HG02798 (cell line): ENCODE measurements around the gene RPTOR.

Experiments
- ATAC-seq: cut with Tn5 transposase; IDR thresholded peaks from one replicate; pipeline ENCODE4 v1.9.1; 2021; ENCODE audit warnings: mild to moderate bottlenecking; ENCODE audit not compliant: unreplicated experiment, poor library complexity

RPTOR gene

DNA sequence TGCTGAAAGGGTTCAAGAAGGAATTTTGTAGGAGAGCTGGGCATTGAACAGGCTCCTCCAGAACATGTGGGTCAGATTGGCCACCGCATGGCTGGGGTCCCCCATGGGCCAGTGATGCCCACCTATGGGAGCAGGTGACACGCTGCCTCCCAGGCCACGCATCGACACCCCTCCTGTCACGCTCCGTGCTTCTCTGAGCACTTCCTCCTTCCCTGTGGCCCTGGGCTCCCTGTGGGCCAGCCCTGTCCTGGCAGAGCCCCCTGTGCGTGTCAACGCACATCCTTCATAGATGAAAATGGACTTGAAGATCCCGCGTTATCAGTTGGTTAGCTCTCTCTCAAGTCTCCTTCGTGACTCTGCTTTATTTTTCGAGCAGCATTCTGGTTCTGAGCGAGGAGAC is 160.3 kb downstream of the RPTOR start:
- no peak for ATAC-seq

GRCh38 chr17:80705988-80706387 is 161.3 kb downstream of the RPTOR start:
- ATAC-seq = no peak

GRCh38 chr17:80706463-80706867 is 161.8 kb downstream of the RPTOR start:
- ATAC-seq = no peak

DNA sequence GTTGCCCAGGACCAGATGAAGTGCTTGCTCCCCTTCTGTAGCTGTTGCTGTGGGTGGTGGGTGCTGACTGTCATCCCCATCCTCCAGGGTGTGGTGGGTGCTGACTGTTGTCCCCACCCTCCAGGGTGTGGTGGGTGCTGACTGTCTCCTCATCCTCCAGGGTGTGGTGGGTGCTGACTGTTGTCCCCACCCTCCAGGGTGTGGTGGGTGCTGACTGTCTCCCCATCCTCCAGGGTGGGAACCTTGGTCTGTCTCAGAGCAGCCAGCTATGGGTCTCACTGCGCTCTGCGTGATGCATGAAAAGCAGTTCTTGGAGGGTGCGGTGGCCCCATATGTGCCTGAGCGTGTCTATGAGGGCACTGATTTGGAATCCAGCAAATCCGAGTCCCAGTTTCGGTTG is 163.8 kb downstream of the RPTOR start:
- no peak for ATAC-seq

GRCh38 chr17:80709090-80709695 is 164.6 kb downstream of the RPTOR start:
- no peak for ATAC-seq

- no peak for ATAC-seq
These were observed 166.2 kb downstream of the RPTOR start for GRCh38 chr17:80710714-80711302.

- no peak for ATAC-seq
These were observed 167.5 kb downstream of the RPTOR start for GRCh38 chr17:80712089-80712488.

- ATAC-seq = no peak
These were observed 168.0 kb downstream of the RPTOR start for GRCh38 chr17:80712606-80713005.

DNA sequence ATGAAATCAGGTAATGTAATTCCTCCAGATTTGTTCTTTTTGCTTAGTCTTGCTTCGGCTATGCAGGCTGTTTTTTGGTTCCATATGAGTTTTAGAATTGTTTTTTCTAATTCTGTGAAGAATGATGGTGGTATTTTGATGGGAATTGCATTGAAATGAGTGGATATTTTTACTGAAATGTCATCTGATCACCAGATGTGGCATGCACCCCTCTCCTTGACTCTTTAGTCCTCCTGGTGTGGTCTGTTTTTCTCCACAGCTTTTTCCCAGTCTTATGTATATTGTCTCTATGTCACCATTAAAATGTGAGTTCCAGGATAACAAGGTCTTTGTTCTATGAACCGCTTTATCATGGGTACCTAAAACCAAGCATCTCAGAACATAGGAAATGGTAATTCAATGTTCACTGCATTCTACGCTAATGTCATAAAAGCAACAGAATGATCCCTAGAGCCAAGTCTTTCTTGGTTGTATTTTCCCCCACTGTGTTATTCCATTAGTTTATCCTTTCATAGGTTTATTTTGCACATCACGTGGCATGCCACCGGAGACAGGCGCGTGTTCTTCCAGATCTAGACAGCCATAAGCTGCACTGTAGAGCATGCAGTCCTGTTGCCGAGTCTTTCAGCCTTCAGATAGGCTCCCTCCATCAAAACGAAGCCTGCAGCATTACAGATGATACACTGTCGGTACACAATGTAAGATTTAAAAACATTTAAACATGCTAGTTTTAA is 172.5 kb downstream of the RPTOR start:
- ATAC-seq = no peak

DNA sequence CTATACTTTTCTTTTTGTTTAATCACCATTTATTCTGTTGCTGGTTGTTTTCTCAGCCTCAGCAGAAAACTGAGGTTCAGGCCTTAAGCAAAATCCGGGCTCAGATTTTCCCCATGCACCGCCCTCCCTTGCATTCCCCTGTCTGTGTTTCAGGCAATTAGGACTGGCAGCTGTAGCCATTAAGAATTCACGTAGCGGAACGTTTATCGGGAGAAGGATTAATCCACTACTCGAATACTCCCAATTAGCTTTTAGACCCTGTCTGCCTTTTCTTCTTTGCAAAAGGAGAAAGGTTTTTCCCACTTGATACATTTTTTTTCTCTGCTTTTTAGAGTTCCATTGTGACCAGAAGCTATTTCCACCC is 173.1 kb downstream of the RPTOR start:
- ATAC-seq = no peak

DNA sequence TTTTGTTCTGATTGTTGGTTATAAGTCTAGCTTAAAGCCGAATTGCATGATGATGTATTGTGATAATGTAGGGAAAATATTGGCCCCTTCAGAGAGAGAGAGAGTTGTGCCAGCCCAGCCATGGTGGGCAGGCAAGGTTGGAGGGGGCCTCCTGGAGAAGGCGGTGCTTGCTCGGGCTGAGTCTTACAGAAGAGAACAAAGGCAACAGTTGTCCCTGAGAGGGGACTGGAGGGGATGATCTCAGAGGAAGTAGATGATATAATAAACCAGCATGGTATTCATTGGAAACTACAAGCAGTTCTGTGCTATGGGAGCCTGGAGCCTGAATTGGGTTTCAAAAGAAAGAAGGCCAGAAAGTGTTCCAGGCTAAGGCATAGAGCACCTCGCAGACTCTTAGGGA is 173.8 kb downstream of the RPTOR start:
- no peak for ATAC-seq

- ATAC-seq = no peak
These were observed 174.8 kb downstream of the RPTOR start for GRCh38 chr17:80719449-80719848.

- no peak for ATAC-seq
These were observed 176.3 kb downstream of the RPTOR start for GRCh38 chr17:80720610-80721577.

DNA sequence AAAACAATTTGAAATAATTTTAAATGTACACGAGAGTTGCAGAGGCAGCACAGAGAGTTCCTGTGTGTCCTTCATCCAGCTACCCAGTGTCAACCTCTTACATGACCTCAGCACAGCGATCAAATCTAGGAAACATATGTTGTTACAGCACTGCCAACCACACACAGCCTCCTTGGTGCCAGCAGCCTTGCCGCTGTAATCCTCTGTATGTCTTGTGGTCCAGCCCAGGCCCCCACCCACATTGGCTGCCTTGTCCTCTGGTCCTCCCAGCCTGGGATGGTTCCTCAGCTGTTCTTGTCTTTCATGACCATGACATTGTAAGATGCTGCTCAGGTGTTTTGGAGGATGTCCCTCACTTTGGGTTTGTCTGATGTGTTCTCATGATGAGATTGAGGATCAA is 178.0 kb downstream of the RPTOR start:
- no peak for ATAC-seq

DNA sequence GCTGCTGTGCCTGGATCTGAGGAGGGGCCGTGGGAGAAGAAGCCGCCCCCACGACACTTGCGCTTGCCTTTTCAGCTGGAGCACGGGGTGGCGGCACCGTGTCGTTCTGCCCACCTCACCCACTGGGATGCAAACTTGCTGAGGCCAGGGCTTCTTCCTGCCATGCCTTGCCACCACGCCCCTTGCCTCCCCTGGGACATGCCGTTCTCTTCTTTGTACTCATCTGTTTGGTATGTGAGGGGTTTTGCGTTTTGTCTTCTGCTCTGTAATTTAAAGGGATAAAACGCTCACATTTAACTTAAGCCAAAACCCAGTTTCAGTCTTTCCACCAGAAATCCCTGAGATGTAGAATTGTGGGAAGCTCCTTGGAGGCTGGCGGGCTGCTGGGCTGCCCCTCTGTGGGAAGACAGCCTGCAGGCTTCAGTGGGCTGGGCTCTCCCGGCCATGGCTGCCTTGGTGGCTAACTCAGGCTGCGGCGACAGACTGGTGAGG is 180.2 kb downstream of the RPTOR start:
- ATAC-seq = no peak

DNA sequence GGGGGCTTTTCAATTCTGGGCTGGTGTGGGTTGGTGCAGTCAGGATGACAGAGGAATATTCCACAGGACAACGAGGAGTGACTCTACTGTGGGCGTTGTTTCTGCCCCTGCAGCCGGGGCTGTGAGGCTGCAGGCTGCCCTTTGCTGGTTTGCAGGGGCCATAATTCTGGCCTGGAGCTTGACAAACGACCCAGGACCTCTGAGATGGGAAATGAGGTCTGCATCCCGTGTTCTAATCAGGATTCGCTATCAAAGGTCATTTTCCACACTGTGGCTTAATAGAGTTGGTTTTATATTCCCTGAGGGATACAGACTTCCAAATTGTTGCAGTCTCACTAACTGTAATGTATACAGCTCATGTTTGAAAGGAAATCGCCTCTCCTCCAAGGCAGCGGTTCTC is 180.9 kb downstream of the RPTOR start:
- no peak for ATAC-seq

GRCh38 chr17:80726558-80727408 is 182.1 kb downstream of the RPTOR start:
- ATAC-seq = no peak

GRCh38 chr17:80727409-80727755 is 182.7 kb downstream of the RPTOR start:
- ATAC-seq = no peak

- no peak for ATAC-seq
These were observed 184.4 kb downstream of the RPTOR start for GRCh38 chr17:80729016-80729415.

GRCh38 chr17:80729761-80730160 is 185.1 kb downstream of the RPTOR start:
- no peak for ATAC-seq
